Measurements from ENCODE around the gene USP10.

USP10 gene

DNA sequence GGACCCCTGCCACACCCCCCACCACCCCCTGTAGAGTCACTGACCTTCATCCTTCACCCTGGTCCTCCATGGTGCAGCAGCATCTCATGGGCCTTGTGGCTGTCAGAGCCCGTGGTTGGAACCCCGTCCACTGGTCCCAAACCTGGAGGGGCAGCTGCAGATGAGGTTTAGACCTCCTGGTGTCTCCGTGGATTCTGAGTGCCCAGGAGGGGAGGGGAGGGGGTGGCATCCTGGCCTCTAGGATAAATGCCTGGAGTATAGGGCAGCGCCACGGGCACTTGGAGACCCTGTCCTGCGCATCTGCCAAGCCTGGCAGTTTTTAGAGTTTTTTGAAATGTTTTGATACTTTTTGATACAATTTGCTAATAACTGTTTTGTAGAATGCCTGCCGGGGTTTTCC is 34.0 kb upstream of the USP10 start:
- Histone ChIP-seq H3K4me3 (ENCODE audit: severe bottlenecking) (no peak overlapping the region), H3K4me1 (ENCODE audit: insufficient read depth, poor library complexity, severe bottlenecking) (no peaks in the 10 kb centered on the region), H3K9me3 (ENCODE audit: severe bottlenecking) (no peaks in the 10 kb centered on the region), H3K27me3 (ENCODE audit: insufficient read depth, poor library complexity, severe bottlenecking) (no peaks in the 10 kb centered on the region), H3K27ac (ENCODE audit: poor library complexity, severe bottlenecking) (no peak overlapping the region), H3K36me3 (ENCODE audit: low read depth) (peaks cover 45% of the 10 kb centered on the region)
- DNase-seq (ENCODE audit: low spot score), result no peak
- TF ChIP-seq, protein P1, sequence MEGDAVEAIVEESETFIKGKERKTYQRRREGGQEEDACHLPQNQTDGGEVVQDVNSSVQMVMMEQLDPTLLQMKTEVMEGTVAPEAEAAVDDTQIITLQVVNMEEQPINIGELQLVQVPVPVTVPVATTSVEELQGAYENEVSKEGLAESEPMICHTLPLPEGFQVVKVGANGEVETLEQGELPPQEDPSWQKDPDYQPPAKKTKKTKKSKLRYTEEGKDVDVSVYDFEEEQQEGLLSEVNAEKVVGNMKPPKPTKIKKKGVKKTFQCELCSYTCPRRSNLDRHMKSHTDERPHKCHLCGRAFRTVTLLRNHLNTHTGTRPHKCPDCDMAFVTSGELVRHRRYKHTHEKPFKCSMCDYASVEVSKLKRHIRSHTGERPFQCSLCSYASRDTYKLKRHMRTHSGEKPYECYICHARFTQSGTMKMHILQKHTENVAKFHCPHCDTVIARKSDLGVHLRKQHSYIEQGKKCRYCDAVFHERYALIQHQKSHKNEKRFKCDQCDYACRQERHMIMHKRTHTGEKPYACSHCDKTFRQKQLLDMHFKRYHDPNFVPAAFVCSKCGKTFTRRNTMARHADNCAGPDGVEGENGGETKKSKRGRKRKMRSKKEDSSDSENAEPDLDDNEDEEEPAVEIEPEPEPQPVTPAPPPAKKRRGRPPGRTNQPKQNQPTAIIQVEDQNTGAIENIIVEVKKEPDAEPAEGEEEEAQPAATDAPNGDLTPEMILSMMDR (IDR thresholded peaks at IDR 0.05; ENCODE audit: poor library complexity, severe bottlenecking), result no peak
- ATAC-seq (ENCODE audit: low read depth), result no peak

DNA sequence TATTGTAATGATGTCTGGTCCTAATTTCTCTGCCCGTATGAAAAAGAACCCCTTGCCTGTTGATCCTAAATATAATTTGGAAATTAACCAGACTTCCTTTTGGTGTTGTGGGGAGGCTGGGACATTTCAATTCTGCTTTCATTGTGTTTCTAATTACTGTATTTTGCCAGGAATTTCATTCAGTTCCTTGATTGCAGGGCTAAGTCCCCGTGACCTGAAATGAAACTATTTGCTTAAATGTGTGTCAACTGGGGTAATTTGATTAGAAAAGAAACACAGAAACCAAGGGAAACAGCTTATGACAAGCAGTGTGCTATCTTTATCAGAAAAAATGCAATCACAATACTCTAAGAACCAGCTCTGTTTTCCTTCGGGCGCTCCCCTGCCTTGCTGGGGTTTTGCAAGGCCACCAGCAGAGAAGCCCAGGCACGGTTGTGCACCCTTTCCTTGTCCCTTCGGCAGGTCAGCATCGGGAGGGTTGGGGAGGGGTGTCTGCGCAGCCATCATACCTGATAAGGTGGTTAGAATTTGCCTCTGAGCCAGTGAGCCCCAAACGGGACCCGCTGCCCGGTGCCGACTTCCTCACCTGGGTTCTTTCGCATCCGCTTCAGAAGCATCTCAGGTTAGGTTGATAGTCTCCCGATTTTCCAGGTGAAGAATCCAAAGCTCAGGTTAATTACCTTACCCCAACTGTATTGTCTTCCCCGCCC is 32.0 kb upstream of the USP10 start:
- no peaks in the 10 kb centered on the region for H3K9me3 ChIP-seq (ENCODE audit: severe bottlenecking)
- ATAC-seq (ENCODE audit: low read depth), result no peak

DNA sequence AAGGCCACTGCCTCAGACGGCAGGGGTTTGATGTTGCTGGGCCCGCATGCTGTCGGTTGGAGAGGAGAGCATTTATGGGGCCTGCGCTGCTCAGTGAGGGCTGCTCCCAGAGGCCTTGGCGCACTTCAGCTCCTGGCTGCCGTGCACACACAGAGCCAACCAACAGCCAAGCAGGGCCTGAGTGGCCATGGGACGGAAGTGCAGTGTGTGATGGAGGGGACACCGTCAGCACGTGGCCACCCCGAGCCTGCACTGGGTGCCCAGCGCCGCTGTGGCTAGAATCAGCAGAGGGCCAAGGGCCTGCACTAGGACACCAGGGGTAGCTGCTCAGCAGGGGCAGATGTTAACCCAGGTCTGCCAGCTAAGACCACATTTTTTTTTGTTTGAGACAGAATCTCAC is 29.7 kb upstream of the USP10 start:
- Histone ChIP-seq H3K27ac (ENCODE audit: poor library complexity, severe bottlenecking) (no peak overlapping the region), H3K4me1 (ENCODE audit: insufficient read depth, poor library complexity, severe bottlenecking) (peaks cover 17% of the 10 kb centered on the region), H3K9me3 (ENCODE audit: severe bottlenecking) (no peaks in the 10 kb centered on the region), H3K36me3 (ENCODE audit: low read depth) (peaks cover 15% of the 10 kb centered on the region), H3K4me3 (ENCODE audit: severe bottlenecking) (no peak overlapping the region), H3K27me3 (ENCODE audit: insufficient read depth, poor library complexity, severe bottlenecking) (no peaks in the 10 kb centered on the region)
- TF ChIP-seq, protein P1 (IDR thresholded peaks at IDR 0.05; ENCODE audit: poor library complexity, severe bottlenecking), result no peak
- ATAC-seq (ENCODE audit: low read depth) (no peak), DNase-seq (ENCODE audit: low spot score) (no peak)

More for the DNA sequence above, 32.0 kb upstream of the USP10 start:
- H3K4me3 ChIP-seq (ENCODE audit: severe bottlenecking), result no peak overlapping the region
- H3K27me3 ChIP-seq (ENCODE audit: insufficient read depth, poor library complexity, severe bottlenecking), result no peaks in the 10 kb centered on the region
- no peak overlapping the region for H3K27ac ChIP-seq (ENCODE audit: poor library complexity, severe bottlenecking)
- H3K4me1 ChIP-seq (ENCODE audit: insufficient read depth, poor library complexity, severe bottlenecking), result peaks cover 9% of the 10 kb centered on the region
- H3K36me3 ChIP-seq (ENCODE audit: low read depth), result peaks cover 27% of the 10 kb centered on the region
- TF ChIP-seq, protein P1 (IDR thresholded peaks at IDR 0.05; ENCODE audit: poor library complexity, severe bottlenecking), result no peak
- no peak for DNase-seq (ENCODE audit: low spot score)

DNA sequence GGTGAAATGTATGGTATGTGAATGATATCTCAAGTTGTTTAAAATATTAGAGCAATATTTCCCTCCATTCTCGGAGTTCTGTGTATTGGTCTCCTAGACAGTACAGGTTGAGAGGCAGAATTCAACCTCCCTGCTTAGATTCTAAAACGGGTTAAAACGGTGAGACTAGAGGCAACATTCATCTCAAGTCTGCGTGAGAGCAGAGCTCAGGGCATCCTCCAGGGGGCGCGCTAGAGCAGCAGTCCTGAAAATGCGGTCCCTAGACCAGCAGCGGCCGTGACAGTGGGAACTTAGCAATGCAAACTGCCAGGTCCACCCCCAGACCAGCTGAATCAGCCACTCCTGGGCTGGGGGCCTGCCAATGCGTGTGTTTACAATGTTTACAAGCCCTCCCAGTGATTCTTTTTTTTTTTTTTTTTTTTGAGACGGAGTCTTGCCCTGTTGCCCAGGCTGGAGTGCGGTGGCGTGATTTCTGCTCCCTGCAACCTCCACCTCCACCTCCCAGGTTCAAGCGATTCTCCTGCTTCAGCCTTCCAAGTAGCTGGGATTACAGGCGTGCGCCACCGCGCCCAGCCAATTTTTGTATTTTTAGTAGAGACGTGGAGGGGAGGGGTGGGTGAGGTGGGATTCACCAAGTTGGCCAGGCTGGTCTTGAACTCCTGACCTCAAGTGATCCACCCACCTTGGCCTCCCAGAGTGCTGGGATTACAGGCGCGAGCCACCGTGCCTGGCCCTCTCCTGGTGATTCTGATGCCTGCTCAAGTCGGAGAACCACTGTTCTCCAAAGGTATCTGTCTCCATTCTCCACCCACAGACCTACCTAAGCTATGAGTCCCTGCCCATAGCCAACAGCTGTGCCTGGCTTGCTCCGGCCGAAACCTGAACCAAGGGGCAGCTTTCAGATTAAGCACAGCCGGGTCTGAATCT is 27.3 kb upstream of the USP10 start:
- Histone ChIP-seq H3K4me1 (ENCODE audit: insufficient read depth, poor library complexity, severe bottlenecking) (peaks cover 17% of the 10 kb centered on the region), H3K27me3 (ENCODE audit: insufficient read depth, poor library complexity, severe bottlenecking) (no peaks in the 10 kb centered on the region), H3K27ac (ENCODE audit: poor library complexity, severe bottlenecking) (peak overlapping the region; percentile 3), H3K4me3 (ENCODE audit: severe bottlenecking) (no peak overlapping the region), H3K9me3 (ENCODE audit: severe bottlenecking) (no peaks in the 10 kb centered on the region), H3K36me3 (ENCODE audit: low read depth) (no peaks in the 10 kb centered on the region)
- TF ChIP-seq, protein P1 (IDR thresholded peaks at IDR 0.05; ENCODE audit: poor library complexity, severe bottlenecking), result peak; percentile 91
- DNase-seq (ENCODE audit: low spot score) (no peak), ATAC-seq (ENCODE audit: low read depth) (peak; percentile 37)
